B cell (primary cell): ENCODE data around the gene THAP4. TPM values are rescaled to one million over a fixed set of nuclear protein-coding genes. Genes with fewer than 3 reads are reported as not detected.

Experiments
- ATAC-seq: fragments of 200-7000 bp; cut with Tn5 transposase; one replicate; pipeline ENCODE4 v1.10.0; 2021; ENCODE audit warnings: low read depth, mild to moderate bottlenecking, moderate number of reproducible peaks, moderate library complexity
- CTCF ChIA-PET: fragments of 350-600 bp; sonication (Branson Sonifier 250); formaldehyde crosslinking; loops from one replicate; lab custom pipeline; 2021; ENCODE audit warnings: antibody characterized with exemption, inconsistent platforms; lab: Charles Lee
- POLR2A ChIA-PET: fragments of 350-600 bp; sonication (Branson Sonifier 250); formaldehyde crosslinking; loops from one replicate; lab custom pipeline; 2021; ENCODE audit warnings: antibody characterized with exemption; lab: Charles Lee
- DNase-seq: peaks from one replicate; pipeline ENCODE4 v3.0.0; 2013
- H2AFZ ChIP-seq: 2 replicates; pipeline ENCODE4 v1.6.1; 2012; ENCODE audit warnings: mild to moderate bottlenecking, low read depth, low read length; ENCODE audit not compliant: insufficient read depth, poor library complexity, severe bottlenecking
- H3K27ac ChIP-seq, 2 donors: 1 replicate in 1 of 2; 2 replicates in 1 of 2; pipeline ENCODE4 v1.5.1; 2012 to 2013; ENCODE audit warnings: low read length in 2 of 2, mild to moderate bottlenecking in 2 of 2, moderate library complexity in 1 of 2
- H3K27me3 ChIP-seq, 4 experiments: fragments of 200-600 bp in 1 of 4; sonication (generic) in 1 of 4; replicated peaks in 1 of 4; 1 replicate in 2 of 4; 2 replicates in 2 of 4; pipeline versions ENCODE4 v1.6.1 to v1.7.0; 2013 to 2016; ENCODE audit warnings: low read length in 3 of 4, mild to moderate bottlenecking in 2 of 4, mixed read lengths in 1 of 4, moderate library complexity in 1 of 4; ENCODE audit not compliant: insufficient read depth in 4 of 4, control insufficient read depth in 3 of 4; ENCODE audit errors: control extremely low read depth in 1 of 4
- H3K36me3 ChIP-seq, 2 experiments: replicated peaks in 1 of 2; 1 replicate in 1 of 2; 2 replicates in 1 of 2; pipeline versions ENCODE4 v1.6.1 to v1.7.1; 2013; ENCODE audit warnings: low read length in 1 of 2; ENCODE audit not compliant: insufficient read depth in 2 of 2, control insufficient read depth in 1 of 2; ENCODE audit errors: control extremely low read depth in 1 of 2, extremely low read depth in 1 of 2
- H3K4me1 ChIP-seq, 2 donors: fragments of 200-600 bp in 1 of 2; sonication (generic) in 1 of 2; 1 replicate in 1 of 2; 2 replicates in 1 of 2; pipeline versions ENCODE4 v1.5.1 to v1.6.1; 2013 to 2017; ENCODE audit warnings: low read length in 2 of 2; ENCODE audit not compliant: control insufficient read depth in 2 of 2, insufficient read depth in 2 of 2
- H3K4me2 ChIP-seq: replicated peaks from 2 replicates; pipeline ENCODE3; 2012; ENCODE audit warnings: mild to moderate bottlenecking, low read depth, low read length; ENCODE audit not compliant: poor library complexity, severe bottlenecking
- H3K4me3 ChIP-seq, 5 experiments: fragments of 200-600 bp in 1 of 5; sonication (generic) in 1 of 5; 1 replicate in 3 of 5; 2 replicates in 2 of 5; pipeline versions ENCODE4 v1.5.1 to v1.7.0; 2011 to 2016; ENCODE audit warnings: low read length in 4 of 5, mild to moderate bottlenecking in 4 of 5, low read depth in 2 of 5, control low read depth in 1 of 5, moderate library complexity in 1 of 5; ENCODE audit not compliant: insufficient read depth in 1 of 5; ENCODE audit errors: control extremely low read depth in 1 of 5, extremely low read depth in 1 of 5
- H3K79me2 ChIP-seq: fragments of 200-600 bp; sonication (generic); one replicate; pipeline ENCODE4 v1.6.0; 2016; ENCODE audit warnings: low read length; ENCODE audit not compliant: control insufficient read depth, insufficient read depth
- H3K9ac ChIP-seq: fragments of 200-600 bp; sonication (generic); 2 replicates; pipeline ENCODE4 v1.6.1; 2017; ENCODE audit warnings: mild to moderate bottlenecking, low read length, moderate library complexity
- H3K9me3 ChIP-seq, 3 donors: one replicate each; pipeline versions ENCODE4 v1.6.1 to v1.7.1; 2013; ENCODE audit warnings: low read length in 2 of 3; ENCODE audit not compliant: control insufficient read depth in 2 of 3, insufficient read depth in 1 of 3; ENCODE audit errors: control extremely low read depth in 1 of 3
- H4K20me1 ChIP-seq: 2 replicates; pipeline ENCODE4 v1.6.0; 2012; ENCODE audit warnings: mild to moderate bottlenecking, low read length; ENCODE audit not compliant: insufficient read depth, control insufficient read depth, poor library complexity, severe bottlenecking
- H3K27ac Mint-ChIP-seq: one replicate; pipeline ENCODE4 v1.8.0; 2021; ENCODE audit warnings: mixed read lengths
- H3K27me3 Mint-ChIP-seq: one replicate; pipeline ENCODE4 v1.8.0; 2021; ENCODE audit warnings: mixed read lengths
- H3K4me1 Mint-ChIP-seq: one replicate; pipeline ENCODE4 v1.8.0; 2021; ENCODE audit warnings: mixed read lengths
- H3K4me3 Mint-ChIP-seq: one replicate; pipeline ENCODE4 v1.8.0; 2021; ENCODE audit warnings: mixed read lengths
- H3K9me3 Mint-ChIP-seq: one replicate; pipeline ENCODE4 v1.8.0; 2022; ENCODE audit warnings: mixed read lengths; ENCODE audit not compliant: insufficient read depth
- EZH2 ChIP-seq: IDR thresholded peaks from 2 replicates; pipeline ENCODE4 v1.6.1; 2012; ENCODE audit warnings: borderline replicate concordance, low read depth, mild to moderate bottlenecking, moderate library complexity, low read length; ENCODE audit not compliant: insufficient read depth, poor library complexity, severe bottlenecking
- WGBS: methylation state at CpG from one replicate; pipeline ENCODE4 v1.1.5; 2013; ENCODE audit warnings: missing lambda C conversion rate; ENCODE audit not compliant: insufficient coverage; 5-methylcytosine and 5-hydroxymethylcytosine counted together
- intact Hi-C: fragments of 100-400 bp; cut with micrococcal nuclease; formaldehyde crosslinking; loops from one replicate; pipeline ENCODE4 v1.10.0; 2022
- polyA plus RNA-seq: library from polyadenylated mRNA; depleted of rRNA; stranded (reverse); fragments of >200 nt; gene quantifications from 2 replicates; pipeline ENCODE4 v1.2.3, GENCODE V29; 2012
- total RNA-seq, 2 donors: library from RNA; stranded (reverse); fragments of 120-200 nt in 1 of 2; gene quantifications; 1 replicate in 1 of 2; 2 replicates in 1 of 2; pipeline versions ENCODE4 v1.2.3 to v1.2.4, GENCODE V29; 2013 to 2022
- TF ChIP-seq, protein P1 (sequence below): fragments of 200-600 bp; IDR thresholded peaks from one replicate; pipeline ENCODE4 v1.8.0; 2022; ENCODE audit warnings: antibody characterized with exemption, mild to moderate bottlenecking

THAP4 gene
- total and polyA plus RNA-seq, 2 donors (not counting 1 experiment from before 2014, with no cell fraction given), result 26.5 to 41.0 TPM

DNA sequence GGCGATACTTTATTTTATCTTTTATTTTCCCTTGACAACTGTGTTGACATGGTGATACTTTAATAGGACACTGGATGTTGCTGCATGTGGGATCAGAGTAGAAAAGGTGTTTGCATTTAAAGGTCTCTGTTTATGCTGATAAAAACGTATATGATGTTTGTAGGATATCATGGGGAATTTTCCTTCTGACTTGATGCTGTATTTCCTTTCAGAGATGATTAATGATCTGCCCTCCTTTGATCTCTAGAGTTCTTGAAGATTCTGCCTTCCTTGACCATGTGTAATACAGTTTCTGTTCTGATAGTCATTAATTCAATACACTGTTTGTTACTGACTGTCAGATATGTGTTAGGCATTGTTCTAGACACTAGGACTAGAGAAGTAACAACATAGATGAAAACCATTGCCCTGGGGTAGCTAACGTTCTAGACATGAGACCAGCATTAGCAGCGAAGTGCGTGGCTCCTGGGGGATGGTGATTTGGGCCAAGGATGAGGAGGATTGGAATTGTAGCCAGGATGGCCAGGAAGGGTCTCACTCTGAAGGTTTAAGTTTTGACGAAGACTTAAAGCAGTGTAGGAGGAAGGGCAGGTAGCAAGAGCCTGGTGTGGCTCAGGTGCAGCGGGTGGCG is 3.3 kb upstream of the THAP4 start:
- Mint-ChIP-seq H3K4me1 (peaks cover 47% of the 10 kb centered on the region), H3K27me3 (no peaks in the 10 kb centered on the region), H3K27ac (no peak overlapping the region), H3K9me3 (no peaks in the 10 kb centered on the region), H3K4me3 (no peak overlapping the region)
- Histone ChIP-seq H2AFZ (no peak overlapping the region), H3K4me3 (no peak overlapping the region), H3K9ac (no peak overlapping the region), H3K4me1 (peaks cover 19 to 24% of the 10 kb centered on the region in 2 donors), H3K36me3 (peaks cover 0 to 18% of the 10 kb centered on the region in 2 experiments), H3K79me2 (peaks cover 81% of the 10 kb centered on the region), H3K4me2 (no peak overlapping the region), H3K27me3 (no peaks in the 10 kb centered on the region), H3K9me3 (peaks cover 0 to 8% (median 0%) of the 10 kb centered on the region in 3 donors), H3K27ac (no peak overlapping the region), H4K20me1 (peaks cover 56% of the 10 kb centered on the region)
- ChIA-PET POLR2A (no interaction called here), CTCF (no interaction called here)
- DNase-seq (no peak), ATAC-seq (no peak)
- intact Hi-C loops, result no loop called here
- WGBS, result 97% methylated on average over 6 of the region's 8 CpGs
- TF ChIP-seq EZH2, result no peak
- TF ChIP-seq, protein P1, sequence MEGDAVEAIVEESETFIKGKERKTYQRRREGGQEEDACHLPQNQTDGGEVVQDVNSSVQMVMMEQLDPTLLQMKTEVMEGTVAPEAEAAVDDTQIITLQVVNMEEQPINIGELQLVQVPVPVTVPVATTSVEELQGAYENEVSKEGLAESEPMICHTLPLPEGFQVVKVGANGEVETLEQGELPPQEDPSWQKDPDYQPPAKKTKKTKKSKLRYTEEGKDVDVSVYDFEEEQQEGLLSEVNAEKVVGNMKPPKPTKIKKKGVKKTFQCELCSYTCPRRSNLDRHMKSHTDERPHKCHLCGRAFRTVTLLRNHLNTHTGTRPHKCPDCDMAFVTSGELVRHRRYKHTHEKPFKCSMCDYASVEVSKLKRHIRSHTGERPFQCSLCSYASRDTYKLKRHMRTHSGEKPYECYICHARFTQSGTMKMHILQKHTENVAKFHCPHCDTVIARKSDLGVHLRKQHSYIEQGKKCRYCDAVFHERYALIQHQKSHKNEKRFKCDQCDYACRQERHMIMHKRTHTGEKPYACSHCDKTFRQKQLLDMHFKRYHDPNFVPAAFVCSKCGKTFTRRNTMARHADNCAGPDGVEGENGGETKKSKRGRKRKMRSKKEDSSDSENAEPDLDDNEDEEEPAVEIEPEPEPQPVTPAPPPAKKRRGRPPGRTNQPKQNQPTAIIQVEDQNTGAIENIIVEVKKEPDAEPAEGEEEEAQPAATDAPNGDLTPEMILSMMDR, result no peak

GRCh38 chr2:241639385-241639784 is 2.4 kb upstream of the THAP4 start:
- no peak for ATAC-seq
- Histone ChIP-seq H3K4me1 (peaks cover 19 to 24% of the 10 kb centered on the region in 2 donors), H3K4me3 (no peak overlapping the region), H3K9ac (no peak overlapping the region), H3K27me3 (no peaks in the 10 kb centered on the region), H3K79me2 (peaks cover 81% of the 10 kb centered on the region), H3K4me2 (peak overlapping the region; percentile 98), H2AFZ (no peak overlapping the region), H3K9me3 (peaks cover 0 to 8% (median 0%) of the 10 kb centered on the region in 3 donors), H3K27ac (no peak overlapping the region), H4K20me1 (peaks cover 49% of the 10 kb centered on the region), H3K36me3 (peaks cover 0 to 14% of the 10 kb centered on the region in 2 experiments)
- 96% methylated on average over 4 of the region's 7 CpGs for WGBS
- Mint-ChIP-seq H3K9me3 (no peaks in the 10 kb centered on the region), H3K4me1 (peaks cover 48% of the 10 kb centered on the region), H3K4me3 (peak overlapping the region; percentile 37), H3K27me3 (no peaks in the 10 kb centered on the region), H3K27ac (peak overlapping the region; percentile 26)
- TF ChIP-seq, protein P1, result no peak
- no peak for TF ChIP-seq EZH2
- POLR2A ChIA-PET, result no interaction called here
- intact Hi-C loops, result loop anchor here (5.0 to 10.0 kb wide), 2 partner anchors 367 to 425 kb away; no protein-coding TSS in a partner anchor
- CTCF ChIA-PET, result interaction anchor here (1.0 to 1.8 kb wide), 2 partner anchors 14 to 20 kb away, joined by 3 to 4 read pairs; no protein-coding TSS in a partner anchor
- DNase-seq, result no peak
